ENCODE data around the gene SGK2.
A peak's percentile ranks its signal among the peaks of the same experiment; 100 is the strongest.
"Not testable (repeated sequence)": the region's sequence is repeated elsewhere in the genome, so short reads cannot be mapped to it uniquely, and the experiment has no call there.

Gene SGK2

DNA sequence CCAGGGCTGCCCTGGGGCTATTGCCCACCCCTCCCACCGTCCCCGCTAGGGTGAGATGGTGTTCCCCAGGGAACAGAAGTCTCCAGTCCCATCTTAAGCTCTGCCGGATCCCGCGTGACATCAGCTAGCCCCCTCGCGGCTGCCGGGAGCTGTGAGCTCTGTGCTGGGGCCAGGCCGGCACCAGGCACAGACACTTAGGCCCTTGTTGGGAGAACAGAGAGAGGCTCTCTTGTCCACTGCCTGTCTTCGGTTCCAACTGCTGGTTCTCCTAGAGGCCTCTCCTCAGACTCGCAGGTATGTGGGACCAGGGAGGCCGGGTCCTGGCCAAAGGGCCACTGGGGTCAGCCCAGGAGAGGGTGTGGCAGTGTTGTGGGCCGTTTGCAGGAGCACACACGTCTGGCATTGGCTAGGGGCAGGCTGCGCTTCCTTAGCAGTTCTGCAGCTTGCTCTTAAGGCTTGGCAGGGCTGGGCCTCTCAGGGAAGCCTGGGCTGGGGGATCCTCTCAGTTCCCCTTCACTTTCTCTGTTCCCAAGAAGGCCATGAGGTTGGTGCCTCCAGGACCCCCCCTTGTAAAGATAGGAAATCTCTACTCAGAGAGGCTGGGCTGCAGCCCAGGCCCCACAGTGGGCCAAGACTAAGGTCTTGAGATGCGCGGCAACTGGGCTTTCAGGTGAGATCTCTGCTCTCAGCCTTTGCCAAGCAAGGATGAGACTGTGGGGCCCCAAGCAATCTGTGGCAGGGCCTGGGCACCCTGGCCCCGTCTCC is 6.3 kb downstream of the SGK2 start:
- DNase-seq, result no peak

DNA sequence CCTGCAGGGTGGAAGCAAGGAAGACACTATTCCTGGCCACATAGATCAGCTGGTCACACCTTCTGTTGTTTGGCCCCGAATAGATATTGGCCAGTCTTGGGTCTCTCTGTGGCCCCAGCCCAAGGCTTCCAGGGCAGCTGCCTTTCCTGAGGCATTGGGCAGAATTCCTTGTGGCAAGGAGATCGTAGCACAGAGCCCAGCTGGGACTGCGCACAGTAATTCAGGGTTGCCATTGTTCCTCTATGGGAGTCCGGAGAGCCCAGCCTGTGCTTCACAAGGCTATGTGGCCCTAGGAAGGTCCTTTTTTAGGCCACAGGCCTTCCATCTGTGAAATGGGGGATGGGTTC is 6.9 kb downstream of the SGK2 start:
- DNase-seq, result no peak

DNA sequence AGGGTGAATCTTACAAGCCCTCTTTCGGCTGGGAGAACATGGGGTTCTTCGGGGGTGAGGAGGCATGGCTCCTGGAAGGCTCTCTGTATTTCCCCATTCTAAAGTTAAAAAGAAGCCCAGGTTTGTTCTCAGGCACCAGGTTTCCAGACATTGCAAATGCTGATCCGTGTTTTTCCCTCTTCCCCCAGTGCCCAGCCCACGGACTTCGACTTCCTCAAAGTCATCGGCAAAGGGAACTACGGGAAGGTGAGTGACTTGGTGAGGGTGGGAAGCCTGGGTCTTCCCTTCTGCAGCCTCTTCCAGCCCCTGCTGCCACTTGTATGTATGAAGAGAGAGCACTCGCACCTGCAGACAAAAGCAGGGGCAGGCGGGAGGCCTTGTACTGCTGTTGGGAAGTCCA is 8.7 kb downstream of the SGK2 start:
- no peak for DNase-seq

DNA sequence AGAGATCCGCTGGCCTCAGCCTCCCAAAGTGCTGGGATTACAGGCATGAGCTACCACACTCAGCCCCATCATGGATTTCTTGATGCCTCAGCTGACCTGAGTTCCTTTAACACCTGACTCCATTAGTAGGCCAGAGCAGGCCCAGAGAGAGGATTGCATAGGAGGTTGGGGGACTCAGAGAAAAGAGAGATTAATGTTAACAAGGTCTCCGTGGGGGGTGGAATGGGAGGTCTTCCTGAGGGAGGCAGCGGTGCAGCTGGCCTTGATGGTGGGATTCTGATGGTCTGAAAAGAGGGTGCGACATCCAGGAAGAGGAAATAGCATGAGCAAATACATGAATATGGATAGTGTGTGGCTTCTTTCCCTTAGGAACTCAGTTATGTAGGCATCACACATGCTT is 9.9 kb downstream of the SGK2 start:
- no peak for DNase-seq

DNA sequence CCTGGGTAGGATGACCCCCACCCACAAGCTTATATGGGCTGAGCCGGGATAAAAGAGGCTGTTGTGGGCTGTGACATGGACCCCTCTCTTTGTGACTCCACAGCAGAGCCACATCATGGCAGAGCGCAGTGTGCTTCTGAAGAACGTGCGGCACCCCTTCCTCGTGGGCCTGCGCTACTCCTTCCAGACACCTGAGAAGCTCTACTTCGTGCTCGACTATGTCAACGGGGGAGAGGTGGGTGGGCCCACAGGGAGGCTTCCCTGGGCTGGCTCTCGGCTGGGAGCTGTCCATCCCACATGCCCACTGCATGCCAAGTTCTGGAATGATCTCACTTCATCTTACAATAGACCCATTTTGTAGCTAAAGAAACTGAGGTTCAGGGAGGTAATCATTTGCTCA is 10.5 kb downstream of the SGK2 start:
- DNase-seq, result no peak

DNA sequence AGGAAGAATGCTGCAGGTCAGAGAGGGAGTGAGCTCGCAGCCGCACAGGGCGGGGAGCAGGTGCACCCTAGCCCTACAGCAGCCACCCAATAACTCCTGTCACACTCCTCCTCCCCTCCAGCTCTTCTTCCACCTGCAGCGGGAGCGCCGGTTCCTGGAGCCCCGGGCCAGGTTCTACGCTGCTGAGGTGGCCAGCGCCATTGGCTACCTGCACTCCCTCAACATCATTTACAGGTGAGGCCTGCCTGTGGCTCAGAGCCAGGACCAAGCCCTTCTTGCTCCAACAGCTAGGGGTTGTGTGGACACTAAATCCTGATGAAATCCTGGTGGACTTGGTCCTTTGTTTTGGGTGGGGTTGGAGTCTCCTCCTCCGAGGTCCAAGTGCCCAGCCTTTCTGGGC is 11.7 kb downstream of the SGK2 start:
- DNase-seq, result no peak

DNA sequence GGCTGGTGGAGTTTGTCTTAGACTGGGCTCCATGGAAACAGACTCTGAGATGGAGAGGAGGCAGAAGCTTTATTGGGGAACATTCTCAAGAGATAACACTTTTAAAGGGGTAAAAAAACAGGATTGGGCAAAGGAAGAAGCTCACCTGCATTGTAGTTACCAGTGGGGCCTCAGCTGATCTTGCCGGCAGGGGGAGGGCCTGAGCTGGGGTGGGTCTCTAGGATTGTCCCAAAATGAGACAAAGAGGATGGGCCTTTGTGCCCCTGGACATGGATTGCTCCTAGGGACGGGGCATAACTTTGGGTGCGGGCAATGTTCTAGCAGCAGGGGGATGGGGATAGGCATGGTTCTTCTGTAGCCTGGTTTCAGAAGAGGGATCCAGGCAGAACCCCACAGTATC is 12.5 kb downstream of the SGK2 start:
- no peak for DNase-seq

DNA sequence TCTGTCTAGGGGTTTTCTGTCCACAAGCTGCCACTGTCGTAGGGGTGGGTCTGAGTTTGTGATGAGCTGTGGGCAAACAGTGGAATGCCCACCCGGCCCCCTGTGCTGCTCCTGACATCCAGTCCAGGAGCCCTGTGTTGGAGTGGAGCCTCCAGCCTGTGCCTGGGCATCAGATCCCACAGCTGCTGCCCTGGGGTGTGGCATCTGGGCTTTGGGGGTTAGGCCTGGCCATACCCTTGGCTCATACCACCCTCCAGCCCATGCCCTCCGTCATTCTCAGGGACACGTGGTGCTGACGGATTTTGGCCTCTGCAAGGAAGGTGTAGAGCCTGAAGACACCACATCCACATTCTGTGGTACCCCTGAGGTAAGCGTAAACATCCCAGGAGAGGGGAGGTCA is 12.9 kb downstream of the SGK2 start:
- no peak for DNase-seq

DNA sequence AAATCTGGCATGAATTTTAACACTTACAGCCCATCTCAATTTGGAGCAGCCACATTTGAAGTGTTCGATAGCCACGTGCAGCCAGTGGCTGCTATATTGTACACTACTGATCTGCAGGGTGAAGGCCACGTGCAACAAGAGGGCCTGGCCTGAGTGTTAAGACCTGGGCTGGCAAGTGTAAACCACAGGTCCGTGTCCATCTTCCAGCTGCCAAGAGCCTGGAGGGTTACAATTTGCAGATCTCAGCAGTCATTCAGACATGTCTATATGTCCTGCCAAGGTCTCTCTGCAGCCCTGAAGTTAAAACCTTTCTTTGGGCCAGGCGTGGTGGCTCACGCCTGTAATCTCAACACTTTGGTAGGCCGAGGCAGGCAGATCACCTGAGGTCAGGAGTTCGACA is 14.1 kb downstream of the SGK2 start:
- DNase-seq, result no peak

DNA sequence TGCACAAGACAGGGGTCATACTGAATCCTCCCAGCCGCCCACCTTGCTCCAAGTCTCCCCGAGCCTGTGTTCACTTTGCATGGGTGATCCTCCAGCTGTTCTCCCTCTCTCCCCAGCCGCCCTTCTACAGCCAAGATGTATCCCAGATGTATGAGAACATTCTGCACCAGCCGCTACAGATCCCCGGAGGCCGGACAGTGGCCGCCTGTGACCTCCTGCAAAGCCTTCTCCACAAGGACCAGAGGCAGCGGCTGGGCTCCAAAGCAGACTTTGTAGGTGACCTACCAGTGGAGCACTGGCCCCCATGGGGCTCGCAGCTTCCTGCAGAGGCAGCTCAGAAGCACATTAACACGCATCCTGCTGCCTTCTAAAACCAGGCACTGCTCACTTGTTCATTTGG is 17.3 kb downstream of the SGK2 start:
- DNase-seq, result no peak

DNA sequence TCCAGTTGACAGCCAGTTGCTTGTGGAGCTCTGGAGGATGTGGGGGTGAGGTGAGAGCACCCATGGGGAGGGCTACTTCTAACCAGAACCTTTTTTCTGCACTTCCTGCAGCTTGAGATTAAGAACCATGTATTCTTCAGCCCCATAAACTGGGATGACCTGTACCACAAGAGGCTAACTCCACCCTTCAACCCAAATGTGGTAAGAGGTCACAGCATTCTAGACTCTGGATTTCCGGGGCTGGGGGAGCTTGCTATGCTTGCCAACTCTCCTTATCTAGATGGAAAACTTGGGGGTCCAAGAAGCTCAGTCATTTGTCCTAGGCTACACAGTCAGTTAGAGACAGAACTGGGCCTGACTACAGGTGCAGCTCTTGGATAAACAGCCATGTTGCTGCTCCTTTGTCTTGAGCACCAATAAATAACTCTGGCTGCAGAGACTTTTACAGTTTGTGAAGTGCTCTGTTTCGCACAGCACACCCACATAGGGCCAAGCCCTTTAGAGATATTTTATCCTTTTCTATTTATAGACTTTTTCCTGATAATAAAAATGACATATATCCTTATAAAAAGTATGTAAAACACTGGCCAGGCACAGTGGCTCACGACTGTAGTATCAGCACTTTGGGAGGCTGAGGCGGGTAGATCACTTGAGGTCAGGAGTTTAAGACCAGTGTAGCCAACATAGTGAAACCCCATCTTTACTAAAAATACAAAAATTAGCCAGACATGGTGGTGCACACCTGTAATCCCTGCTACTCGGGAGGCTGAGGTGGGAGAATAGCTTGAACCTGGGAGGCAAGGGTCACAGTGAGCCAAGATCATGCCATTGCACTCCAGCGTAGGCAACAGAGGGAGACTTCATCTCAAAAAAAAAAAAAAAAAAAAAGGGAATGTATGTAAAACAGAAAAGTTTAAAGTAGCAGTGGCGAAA is 21.3 kb downstream of the SGK2 start:
- DNase-seq, result no peak

DNA sequence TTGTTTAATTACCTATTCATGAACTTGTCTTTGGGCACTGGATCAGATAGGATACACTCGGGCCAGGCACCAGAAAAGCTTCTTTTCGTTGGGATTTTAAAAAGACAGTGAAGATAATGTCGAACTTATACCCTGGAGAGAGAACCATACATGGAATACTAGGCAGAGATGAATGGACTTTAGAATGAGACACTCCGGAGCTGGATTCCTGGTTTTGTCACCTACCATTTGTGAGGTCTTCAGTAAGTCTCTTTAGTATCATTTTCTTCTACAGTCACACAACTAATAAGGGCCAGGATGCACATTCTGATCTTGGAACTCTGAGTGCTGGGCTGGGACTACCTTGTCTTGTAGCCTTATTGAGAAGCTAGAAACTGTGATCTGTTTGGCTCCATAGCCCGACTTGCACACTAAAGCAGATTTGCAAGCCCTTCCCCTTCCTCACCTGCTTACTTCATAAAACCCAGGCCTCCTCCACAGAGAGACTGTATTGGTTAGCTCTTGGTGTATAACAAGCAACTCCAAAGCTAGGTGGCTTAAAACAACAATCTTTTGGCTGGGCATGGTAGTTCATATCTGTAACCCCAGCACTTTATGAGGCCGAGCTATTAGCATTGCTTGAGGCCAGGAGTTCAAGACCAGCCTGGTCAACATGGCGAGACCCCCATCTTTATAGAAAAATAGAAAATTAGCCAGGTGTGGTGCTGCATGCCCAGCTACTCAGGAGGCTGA is 24.5 kb downstream of the SGK2 start:
- no peak for DNase-seq

DNA sequence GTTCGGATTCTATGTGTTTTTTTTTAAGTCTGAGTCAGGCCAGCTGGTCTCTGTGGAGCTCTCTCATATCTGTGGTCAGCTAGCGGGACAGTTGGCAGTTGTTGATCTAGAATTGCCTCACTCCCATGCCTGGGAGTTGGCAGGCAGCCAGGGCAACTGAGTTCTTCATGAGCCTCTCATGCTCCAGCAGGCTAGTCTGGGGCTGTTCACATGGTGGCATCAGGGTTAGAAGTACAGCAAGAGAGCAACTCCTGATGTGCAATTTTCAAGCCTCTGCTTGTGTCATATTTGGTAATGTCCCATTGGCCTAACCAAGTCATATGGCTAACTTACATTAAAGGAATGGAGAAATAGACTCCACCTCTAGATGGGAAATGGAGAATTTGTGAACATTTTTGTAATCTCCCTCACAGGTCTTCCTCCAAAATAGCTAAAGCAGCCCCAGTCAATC is 25.2 kb downstream of the SGK2 start:
- DNase-seq, result no peak

DNA sequence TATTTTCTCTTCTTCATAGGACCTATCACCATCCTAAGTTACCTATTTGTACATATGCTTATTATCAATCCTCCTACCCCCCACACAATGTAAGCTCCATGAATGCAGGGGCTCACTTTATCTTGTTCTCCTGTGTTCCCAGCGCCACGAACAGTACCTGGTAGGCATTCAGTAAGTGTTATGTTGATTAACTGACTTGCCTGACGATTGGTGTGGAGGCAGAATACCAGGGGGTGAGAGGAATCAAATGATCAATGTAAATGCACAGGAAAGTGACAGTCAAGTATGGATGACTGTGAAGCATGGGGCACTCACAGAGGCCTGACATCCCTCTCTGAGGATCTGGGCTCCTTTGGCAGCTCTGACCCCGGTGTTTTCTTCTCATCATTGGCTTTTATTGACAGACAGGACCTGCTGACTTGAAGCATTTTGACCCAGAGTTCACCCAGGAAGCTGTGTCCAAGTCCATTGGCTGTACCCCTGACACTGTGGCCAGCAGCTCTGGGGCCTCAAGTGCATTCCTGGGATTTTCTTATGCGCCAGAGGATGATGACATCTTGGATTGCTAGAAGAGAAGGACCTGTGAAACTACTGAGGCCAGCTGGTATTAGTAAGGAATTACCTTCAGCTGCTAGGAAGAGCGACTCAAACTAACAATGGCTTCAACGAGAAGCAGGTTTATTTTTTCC is 25.8 kb downstream of the SGK2 start:
- DNase-seq, result no peak

DNA sequence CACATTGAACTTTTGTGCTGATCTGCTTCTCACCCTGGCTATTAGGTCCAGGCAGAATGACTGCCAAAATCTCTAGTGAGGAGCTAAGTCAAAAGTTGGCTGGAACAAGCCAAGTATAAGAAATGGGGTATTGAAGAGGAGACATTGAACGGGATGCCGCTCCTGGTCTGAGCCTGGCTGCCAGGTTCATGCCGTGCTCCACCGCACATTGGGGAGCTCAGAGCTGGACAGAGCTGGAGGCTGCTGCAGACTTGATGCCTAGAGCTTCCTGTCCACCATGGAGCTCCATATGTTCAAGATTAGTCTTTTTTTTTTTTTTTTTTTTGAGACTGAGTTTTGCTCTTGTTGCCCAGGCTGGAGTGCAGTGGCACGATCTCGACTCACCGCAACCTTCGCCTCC is 27.8 kb downstream of the SGK2 start:
- no peak for DNase-seq

DNA sequence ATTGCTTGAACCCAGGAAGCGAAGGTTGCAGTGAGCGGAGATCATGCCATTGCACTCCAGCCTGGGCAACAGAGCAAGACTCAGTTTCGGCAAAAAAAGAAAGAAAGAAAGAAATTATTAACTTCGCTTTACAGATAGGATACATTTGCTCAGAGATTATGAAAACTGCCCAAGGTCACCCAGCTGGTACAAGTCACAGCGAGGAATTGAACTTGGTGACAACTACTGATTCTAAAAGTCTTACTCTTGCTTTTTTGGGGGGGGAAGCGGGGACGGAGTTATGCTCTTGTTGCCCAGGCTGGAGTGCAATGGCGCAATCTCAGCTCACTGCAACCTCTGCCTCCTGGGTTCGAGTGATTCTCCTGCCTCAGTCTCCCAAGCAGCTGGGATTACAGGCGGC is 29.7 kb downstream of the SGK2 start:
- DNase-seq, result not testable (repeated sequence)

DNA sequence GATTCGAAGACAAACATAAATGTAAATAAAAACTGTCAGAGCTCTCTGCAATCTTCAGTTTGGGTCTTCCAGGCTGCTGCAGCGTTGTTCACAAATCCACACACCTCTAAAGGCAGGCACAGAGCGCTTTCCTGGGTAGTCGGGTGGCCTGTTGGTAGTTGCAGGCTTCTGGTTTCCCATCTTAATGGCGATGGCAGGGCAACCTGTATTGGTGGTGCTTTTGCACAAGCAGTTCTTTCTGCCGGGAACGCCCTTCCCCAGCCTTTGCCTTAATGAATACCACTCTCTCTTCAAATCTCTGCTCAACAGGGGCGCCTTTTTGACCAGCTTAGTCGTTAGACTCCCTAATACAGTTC is 31.2 kb downstream of the SGK2 start:
- no peak for DNase-seq

DNA sequence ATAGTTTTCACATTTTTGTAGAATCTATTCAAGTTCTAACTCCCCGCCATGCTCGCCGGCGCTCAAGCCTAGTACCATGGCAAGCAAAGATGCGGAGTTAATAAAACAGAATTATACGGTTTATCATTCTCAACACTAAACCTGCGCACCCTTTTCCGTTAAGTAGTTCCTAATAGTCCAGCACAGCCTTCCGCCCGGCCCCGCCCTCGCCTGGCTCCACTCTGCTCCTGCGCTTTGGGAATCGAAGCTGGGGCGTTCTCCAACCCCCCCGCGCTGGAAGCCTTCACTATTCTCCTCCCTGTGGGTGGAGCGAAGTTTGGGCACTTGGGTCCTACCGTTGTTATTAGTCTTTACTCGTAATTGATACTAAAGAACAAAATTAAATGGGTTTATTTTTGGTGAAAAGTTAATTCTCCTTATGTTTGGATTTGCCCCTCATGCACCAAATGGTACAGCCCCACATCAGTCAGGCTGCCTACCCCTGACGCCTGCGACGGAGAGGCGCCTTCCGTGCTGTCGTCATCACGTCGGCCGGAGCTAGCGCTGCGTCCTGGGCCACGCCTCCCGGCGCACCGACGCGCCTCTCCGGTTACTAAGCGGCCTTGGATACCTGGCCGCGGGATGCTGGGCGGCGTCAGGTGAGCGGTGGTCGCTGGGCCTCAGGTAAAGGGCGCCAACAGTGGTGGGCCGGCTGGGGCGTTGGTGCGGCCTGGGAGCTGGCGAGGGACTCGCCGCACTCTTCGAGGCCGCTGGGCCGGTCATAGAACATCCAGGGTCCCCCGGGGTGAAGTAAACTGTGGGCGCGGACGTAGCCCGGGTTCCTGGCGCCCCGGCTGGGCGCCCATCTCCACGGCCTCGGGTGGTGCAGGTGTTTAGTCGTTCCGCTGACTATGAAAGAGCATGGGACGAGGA is 31.8 kb downstream of the SGK2 start, which contains the start of gene IFT52:
TSS of gene IFT52 (plus strand) at position 546 of the 912 bp plus-strand sequence. CDS start 3,762 bp downstream, outside the sequence.
- peak; percentile 84 for DNase-seq

DNA sequence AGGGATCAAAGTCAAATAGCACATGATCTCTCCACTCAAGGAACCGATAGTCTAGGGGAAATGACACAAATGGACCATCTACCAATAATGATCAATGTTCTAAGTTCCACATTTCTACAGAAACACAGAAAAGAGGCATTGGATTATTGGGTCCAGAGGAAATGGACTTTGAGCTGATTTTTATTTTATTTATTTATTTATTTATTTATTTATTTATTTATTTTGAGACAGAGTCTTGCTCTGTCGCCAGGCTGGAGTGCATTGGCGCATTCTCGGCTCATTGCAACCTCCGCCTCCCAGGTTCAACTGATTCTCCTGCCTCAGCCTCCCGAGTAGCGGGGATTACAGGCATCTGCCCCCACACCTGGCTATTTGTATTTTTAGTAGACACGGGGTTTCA is 43.1 kb downstream of the SGK2 start:
- DNase-seq, result not testable (repeated sequence)

DNA sequence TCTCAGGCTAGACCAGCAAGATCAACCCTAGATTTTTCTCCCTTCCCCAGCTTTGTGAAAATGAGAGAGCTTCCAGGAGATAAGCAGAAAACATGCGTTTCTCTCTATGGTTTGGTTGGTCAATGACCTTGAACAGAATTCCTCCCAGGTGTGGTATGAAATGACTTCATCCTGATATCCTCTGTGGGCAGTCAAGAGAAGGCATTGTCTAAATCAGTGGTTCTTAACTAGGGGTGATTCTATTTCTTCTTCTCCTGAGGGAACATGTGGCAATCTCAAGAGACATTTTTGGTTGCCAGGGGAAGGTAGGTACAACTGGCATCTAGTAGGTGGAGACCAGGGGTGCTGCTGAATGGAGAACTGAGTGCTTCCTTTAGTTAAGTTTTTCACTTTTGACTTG is 44.3 kb downstream of the SGK2 start:
- no peak for DNase-seq

DNA sequence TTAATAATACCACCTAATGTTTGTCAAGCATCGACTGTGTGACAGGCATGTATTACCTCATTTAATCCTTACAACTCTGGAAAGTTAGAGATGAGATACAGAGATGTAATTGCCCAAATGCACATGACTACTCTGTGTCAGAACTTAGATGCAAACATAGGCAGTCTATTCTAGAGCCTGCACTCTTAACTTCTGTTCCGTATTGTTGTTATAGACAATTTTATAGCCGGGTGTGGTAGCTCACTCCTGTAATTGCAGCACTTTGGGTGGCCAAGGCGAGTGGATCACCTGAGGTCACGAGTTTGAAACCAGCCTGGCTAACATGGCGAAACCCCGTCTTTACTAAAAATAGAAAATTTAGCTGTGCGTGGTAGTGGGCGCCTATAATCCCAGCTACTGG is 46.9 kb downstream of the SGK2 start:
- no peak for DNase-seq

DNA sequence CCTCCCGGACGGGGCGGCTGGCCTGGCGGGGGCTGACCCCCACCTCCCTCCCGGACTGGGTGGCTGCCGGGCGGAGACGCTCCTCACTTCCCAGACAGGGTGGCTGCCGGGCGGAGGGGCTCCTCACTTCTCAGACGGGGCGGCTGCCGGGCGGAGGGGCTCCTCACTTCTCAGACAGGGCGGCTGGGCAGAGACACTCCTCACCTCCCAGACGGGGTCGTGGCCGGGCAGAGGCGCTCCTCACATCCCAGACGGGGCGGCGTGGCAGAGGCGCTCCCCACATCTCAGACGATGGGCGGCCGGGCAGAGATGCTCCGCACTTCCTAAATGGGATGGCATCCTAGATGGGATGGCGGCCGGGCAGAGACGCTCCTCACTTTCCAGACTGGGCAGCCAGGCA is 48.5 kb downstream of the SGK2 start:
- DNase-seq, result not testable (repeated sequence)
